ENCODE data around the gene MTRFR. TPM values are rescaled to one million over a fixed set of nuclear protein-coding genes. Genes with fewer than 3 reads are reported as not detected.

Gene MTRFR
- total RNA-seq, 2 experiments from 2014 or later = 30.1 to 32.8 TPM

- CTCF ChIA-PET (ENCODE audit: unreplicated experiment) = no interaction called here
- no TSS peak for BruUV-seq (replicated peaks)
- H3K9me2 ChIP-seq (ENCODE audit: insufficient read depth, low read length) = no peaks in the 10 kb centered on the region
- peaks cover under 1% of the 10 kb centered on the region; the same call in 1 of the 2 replicates for H3K79me2 ChIP-seq (ENCODE audit: insufficient read depth, low read depth, low read length)
- no peaks in the 10 kb centered on the region for H4K20me1 ChIP-seq (ENCODE audit: insufficient read depth, low read length)
- no peaks in the 10 kb centered on the region for H3K9me3 ChIP-seq (ENCODE audit: low read length)
- H3K4me2 ChIP-seq (ENCODE audit: low read length) = no peak overlapping the region
- POLR2A ChIA-PET = interaction anchor here (0.5 kb wide), 2 partner anchors 319 to 400 kb away, joined by 4 read pairs; no protein-coding TSS in a partner anchor
- H3K36me3 ChIP-seq (ENCODE audit: insufficient read depth, low read length) = peaks cover 51% of the 10 kb centered on the region
- H2AFZ ChIP-seq (ENCODE audit: low read length) = no peak overlapping the region
- peak; percentile 44 for DNase-seq (ENCODE audit: low spot score)
- no peak overlapping the region for H3K27ac ChIP-seq (ENCODE audit: low read depth, low read length, poor library complexity, severe bottlenecking)
- H3K4me3 ChIP-seq (ENCODE audit: low read depth, low read length, poor library complexity, severe bottlenecking) = no peak overlapping the region
- intact Hi-C loops (cut with micrococcal nuclease; ENCODE audit: unreplicated experiment) = no loop called here
- peaks cover 8% of the 10 kb centered on the region for H3K4me1 ChIP-seq (ENCODE audit: insufficient read depth, low read length, poor library complexity, severe bottlenecking)
- TF ChIP-seq CTCF (conservative IDR thresholded peaks at IDR 0.05; ENCODE audit: low read length) (peak; percentile 65), EZH2phosphoT487 (IDR thresholded peaks at IDR 0.05; ENCODE audit: borderline replicate concordance, low read depth, low read length) (no peak)
These were observed 31.4 kb downstream of the MTRFR start for GRCh38 chr12:123264642-123265041.

DNA sequence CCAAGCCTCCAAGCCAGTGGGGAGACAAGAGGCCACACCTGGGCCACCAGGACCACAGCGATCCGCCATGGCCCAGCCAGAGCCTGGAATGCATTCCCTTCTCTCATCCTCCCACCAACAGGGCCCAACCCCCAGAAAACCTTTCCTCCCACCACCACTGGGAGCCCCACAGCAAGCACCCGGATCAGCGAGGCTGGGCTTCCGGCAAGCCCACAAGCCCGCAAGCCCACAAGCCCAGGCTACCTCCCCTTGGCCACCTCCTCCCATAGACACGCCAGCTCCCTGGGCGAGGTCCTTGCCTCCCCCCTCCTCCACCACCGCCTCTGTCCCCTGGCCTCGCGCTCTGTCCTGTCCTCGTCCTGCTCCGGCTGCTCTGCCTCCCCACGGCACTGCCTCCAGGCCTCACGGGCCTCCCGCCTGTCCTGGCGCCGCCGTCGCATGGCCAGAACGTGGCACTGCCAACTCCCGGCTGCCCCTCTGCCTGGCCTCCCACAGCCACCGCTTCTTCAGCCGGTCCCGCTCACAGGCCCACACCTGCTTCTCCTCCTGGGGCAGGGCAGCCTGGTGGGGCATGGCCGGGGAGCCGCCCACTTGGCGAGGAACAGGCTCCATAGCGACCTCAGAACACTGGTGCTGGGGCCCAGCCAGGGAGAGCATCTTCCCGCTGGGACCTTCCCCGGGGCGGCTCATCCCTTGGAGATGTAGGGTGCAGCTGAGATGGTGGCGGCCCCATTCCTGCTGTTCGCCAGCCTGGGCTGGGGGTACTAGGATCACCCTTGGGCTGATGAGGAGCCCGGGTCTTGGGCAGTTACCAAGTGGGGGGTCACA lies 32.8 kb downstream of the MTRFR start:
- intact Hi-C loops (cut with micrococcal nuclease; ENCODE audit: unreplicated experiment) = no loop called here
- no peak for DNase-seq (ENCODE audit: low spot score)
- H3K9me3 ChIP-seq (ENCODE audit: low read length) = no peaks in the 10 kb centered on the region
- no TSS peak for BruUV-seq (replicated peaks)
- H3K4me3 ChIP-seq (ENCODE audit: low read depth, low read length, poor library complexity, severe bottlenecking) = no peak overlapping the region
- ChIA-PET CTCF (ENCODE audit: unreplicated experiment) (no interaction called here), POLR2A (no interaction called here)
- no peak overlapping the region for H3K4me2 ChIP-seq (ENCODE audit: low read length)
- H3K9me2 ChIP-seq (ENCODE audit: insufficient read depth, low read length) = no peaks in the 10 kb centered on the region
- no peak for TF ChIP-seq EZH2phosphoT487 (IDR thresholded peaks at IDR 0.05; ENCODE audit: borderline replicate concordance, low read depth, low read length)
- no peak for TF ChIP-seq CTCF (conservative IDR thresholded peaks at IDR 0.05; ENCODE audit: low read length)
- peaks cover 11% of the 10 kb centered on the region; the same call in 1 of the 2 replicates for H3K79me2 ChIP-seq (ENCODE audit: insufficient read depth, low read depth, low read length)
- peaks cover 36% of the 10 kb centered on the region for H3K36me3 ChIP-seq (ENCODE audit: insufficient read depth, low read length)
- no peaks in the 10 kb centered on the region for H4K20me1 ChIP-seq (ENCODE audit: insufficient read depth, low read length)
- peaks cover 15% of the 10 kb centered on the region for H3K4me1 ChIP-seq (ENCODE audit: insufficient read depth, low read length, poor library complexity, severe bottlenecking)
- H3K27ac ChIP-seq (ENCODE audit: low read depth, low read length, poor library complexity, severe bottlenecking) = no peak overlapping the region
- H2AFZ ChIP-seq (ENCODE audit: low read length) = no peak overlapping the region

- POLR2A ChIA-PET = no interaction called here
- H3K79me2 ChIP-seq (ENCODE audit: insufficient read depth, low read depth, low read length) = peaks cover 11% of the 10 kb centered on the region; the same call in 1 of the 2 replicates
- no TSS peak for BruUV-seq (replicated peaks)
- no peaks in the 10 kb centered on the region for H3K9me2 ChIP-seq (ENCODE audit: insufficient read depth, low read length)
- no peak for DNase-seq (ENCODE audit: low spot score)
- no peak overlapping the region for H2AFZ ChIP-seq (ENCODE audit: low read length)
- no peak overlapping the region for H3K4me2 ChIP-seq (ENCODE audit: low read length)
- peaks cover 29% of the 10 kb centered on the region for H3K36me3 ChIP-seq (ENCODE audit: insufficient read depth, low read length)
- CTCF ChIA-PET (ENCODE audit: unreplicated experiment) = no interaction called here
- intact Hi-C loops (cut with micrococcal nuclease; ENCODE audit: unreplicated experiment) = no loop called here
- H3K4me1 ChIP-seq (ENCODE audit: insufficient read depth, low read length, poor library complexity, severe bottlenecking) = peaks cover 15% of the 10 kb centered on the region
- no peak overlapping the region for H3K4me3 ChIP-seq (ENCODE audit: low read depth, low read length, poor library complexity, severe bottlenecking)
- H3K9me3 ChIP-seq (ENCODE audit: low read length) = no peaks in the 10 kb centered on the region
- H3K27ac ChIP-seq (ENCODE audit: low read depth, low read length, poor library complexity, severe bottlenecking) = no peak overlapping the region
- no peak for TF ChIP-seq CTCF (conservative IDR thresholded peaks at IDR 0.05; ENCODE audit: low read length)
- TF ChIP-seq EZH2phosphoT487 (IDR thresholded peaks at IDR 0.05; ENCODE audit: borderline replicate concordance, low read depth, low read length) = no peak
- no peaks in the 10 kb centered on the region for H4K20me1 ChIP-seq (ENCODE audit: insufficient read depth, low read length)
These were observed 33.5 kb downstream of the MTRFR start for GRCh38 chr12:123266679-123267277.
